Measurements from ENCODE around the gene VPS8. TPM values are rescaled to one million over a fixed set of nuclear protein-coding genes. Genes with fewer than 3 reads are reported as not detected.

The VPS8 gene
- total RNA-seq, 1 donor from 2014 or later = 60.8 TPM

- intact Hi-C loops (cut with micrococcal nuclease) = no loop called here
Observed at GRCh38 chr3:185079625-185080024, 267.7 kb downstream of the VPS8 start.

- intact Hi-C loops (cut with micrococcal nuclease) = no loop called here
Observed at GRCh38 chr3:185081521-185081920, 269.6 kb downstream of the VPS8 start.

GRCh38 chr3:185082149-185082548, 270.2 kb downstream of the VPS8 start:
- intact Hi-C loops (cut with micrococcal nuclease) = no loop called here

- intact Hi-C loops (cut with micrococcal nuclease) = no loop called here
Observed at GRCh38 chr3:185082829-185083228, 270.9 kb downstream of the VPS8 start.

- intact Hi-C loops (cut with micrococcal nuclease) = no loop called here
Observed at GRCh38 chr3:185084402-185084801, 272.4 kb downstream of the VPS8 start.

- intact Hi-C loops (cut with micrococcal nuclease) = no loop called here
Observed at GRCh38 chr3:185084901-185085300, 272.9 kb downstream of the VPS8 start.

- intact Hi-C loops (cut with micrococcal nuclease) = no loop called here
Observed at GRCh38 chr3:185087419-185087818, 275.5 kb downstream of the VPS8 start.

GRCh38 chr3:185089343-185089742, 277.4 kb downstream of the VPS8 start:
- intact Hi-C loops (cut with micrococcal nuclease) = no loop called here

GRCh38 chr3:185089751-185090150, 277.8 kb downstream of the VPS8 start:
- intact Hi-C loops (cut with micrococcal nuclease) = no loop called here

- intact Hi-C loops (cut with micrococcal nuclease) = no loop called here
Observed at GRCh38 chr3:185090811-185091210, 278.8 kb downstream of the VPS8 start.

- intact Hi-C loops (cut with micrococcal nuclease) = no loop called here
Observed at GRCh38 chr3:185093116-185093515, 281.1 kb downstream of the VPS8 start.

GRCh38 chr3:185094697-185095096, 282.7 kb downstream of the VPS8 start:
- intact Hi-C loops (cut with micrococcal nuclease) = no loop called here

Other genes with a start within 250 kb of the VPS8 start
- gene MAGEF1, start 100.1 kb upstream of the VPS8 start, total RNA-seq = 10.9 and 11.2 TPM in 2 replicates